GM10266 (cell line): ENCODE results near the gene ABCD1.
A peak's percentile ranks its signal among the peaks of the same experiment; 100 is the strongest.

Experiments
- DNase-seq: peaks from one replicate; pipeline ENCODE4 v3.0.0; 2012; ENCODE audit errors: extremely low spot score
- TF ChIP-seq, protein P1 (sequence below): IDR thresholded peaks from 2 replicates; pipeline ENCODE4 v1.5.1; 2012; ENCODE audit warnings: mild to moderate bottlenecking, low read depth; ENCODE audit not compliant: control insufficient read depth, insufficient read depth; ENCODE audit errors: missing control alignments

Gene ABCD1

DNA sequence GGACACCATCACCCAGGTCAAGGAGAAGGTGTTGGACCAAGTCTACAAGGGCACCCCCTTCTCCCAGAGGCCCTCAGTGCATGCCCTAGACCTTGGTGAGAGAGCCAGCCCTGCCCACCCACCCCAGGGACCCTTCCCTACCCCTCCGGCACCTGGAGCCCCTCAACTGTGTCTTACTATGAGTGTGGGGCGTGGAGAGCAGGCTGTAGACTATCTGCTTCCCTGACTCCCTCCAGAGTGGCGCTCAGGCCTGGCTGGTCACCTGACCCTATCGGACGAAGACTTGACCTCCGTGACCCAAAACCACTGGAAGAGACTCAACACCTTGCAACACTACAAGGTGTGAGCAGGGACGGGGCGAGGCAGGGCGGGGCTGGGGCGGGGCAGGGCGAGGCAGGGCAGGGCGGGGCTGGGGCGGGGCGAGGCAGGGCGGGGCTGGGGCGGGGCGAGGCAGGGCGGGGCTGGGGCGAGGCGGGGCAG, 51.5 kb downstream of the ABCD1 start:
- peak; percentile 16 for DNase-seq

DNA sequence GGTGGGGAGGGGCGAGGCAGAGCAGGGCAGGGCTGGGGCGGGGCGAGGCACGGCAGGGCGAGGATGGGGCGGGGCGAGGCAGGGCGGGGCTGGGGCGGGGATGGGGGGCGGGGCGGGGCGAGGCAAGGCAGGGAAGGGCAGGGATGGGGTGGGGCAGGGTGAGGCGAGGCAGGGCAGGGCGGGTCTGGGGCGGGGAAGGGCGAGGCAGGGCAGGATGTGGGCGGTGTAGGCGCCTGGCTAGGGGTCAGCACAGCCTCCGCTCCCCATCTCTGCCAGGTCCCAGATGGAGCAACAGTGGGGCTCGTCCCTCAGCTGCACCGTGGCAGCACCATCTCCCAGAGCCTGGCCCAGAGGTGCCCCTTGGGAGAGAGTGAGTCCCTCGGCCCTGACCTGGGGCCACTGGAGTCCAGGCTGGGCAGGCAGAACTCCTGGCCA, 52.0 kb downstream of the ABCD1 start:
- TF ChIP-seq, protein P1, sequence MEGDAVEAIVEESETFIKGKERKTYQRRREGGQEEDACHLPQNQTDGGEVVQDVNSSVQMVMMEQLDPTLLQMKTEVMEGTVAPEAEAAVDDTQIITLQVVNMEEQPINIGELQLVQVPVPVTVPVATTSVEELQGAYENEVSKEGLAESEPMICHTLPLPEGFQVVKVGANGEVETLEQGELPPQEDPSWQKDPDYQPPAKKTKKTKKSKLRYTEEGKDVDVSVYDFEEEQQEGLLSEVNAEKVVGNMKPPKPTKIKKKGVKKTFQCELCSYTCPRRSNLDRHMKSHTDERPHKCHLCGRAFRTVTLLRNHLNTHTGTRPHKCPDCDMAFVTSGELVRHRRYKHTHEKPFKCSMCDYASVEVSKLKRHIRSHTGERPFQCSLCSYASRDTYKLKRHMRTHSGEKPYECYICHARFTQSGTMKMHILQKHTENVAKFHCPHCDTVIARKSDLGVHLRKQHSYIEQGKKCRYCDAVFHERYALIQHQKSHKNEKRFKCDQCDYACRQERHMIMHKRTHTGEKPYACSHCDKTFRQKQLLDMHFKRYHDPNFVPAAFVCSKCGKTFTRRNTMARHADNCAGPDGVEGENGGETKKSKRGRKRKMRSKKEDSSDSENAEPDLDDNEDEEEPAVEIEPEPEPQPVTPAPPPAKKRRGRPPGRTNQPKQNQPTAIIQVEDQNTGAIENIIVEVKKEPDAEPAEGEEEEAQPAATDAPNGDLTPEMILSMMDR, result no peak
- DNase-seq, result peak; percentile 50

More for the DNA sequence above, 51.5 kb downstream of the ABCD1 start:
- TF ChIP-seq, protein P1, result no peak

DNA sequence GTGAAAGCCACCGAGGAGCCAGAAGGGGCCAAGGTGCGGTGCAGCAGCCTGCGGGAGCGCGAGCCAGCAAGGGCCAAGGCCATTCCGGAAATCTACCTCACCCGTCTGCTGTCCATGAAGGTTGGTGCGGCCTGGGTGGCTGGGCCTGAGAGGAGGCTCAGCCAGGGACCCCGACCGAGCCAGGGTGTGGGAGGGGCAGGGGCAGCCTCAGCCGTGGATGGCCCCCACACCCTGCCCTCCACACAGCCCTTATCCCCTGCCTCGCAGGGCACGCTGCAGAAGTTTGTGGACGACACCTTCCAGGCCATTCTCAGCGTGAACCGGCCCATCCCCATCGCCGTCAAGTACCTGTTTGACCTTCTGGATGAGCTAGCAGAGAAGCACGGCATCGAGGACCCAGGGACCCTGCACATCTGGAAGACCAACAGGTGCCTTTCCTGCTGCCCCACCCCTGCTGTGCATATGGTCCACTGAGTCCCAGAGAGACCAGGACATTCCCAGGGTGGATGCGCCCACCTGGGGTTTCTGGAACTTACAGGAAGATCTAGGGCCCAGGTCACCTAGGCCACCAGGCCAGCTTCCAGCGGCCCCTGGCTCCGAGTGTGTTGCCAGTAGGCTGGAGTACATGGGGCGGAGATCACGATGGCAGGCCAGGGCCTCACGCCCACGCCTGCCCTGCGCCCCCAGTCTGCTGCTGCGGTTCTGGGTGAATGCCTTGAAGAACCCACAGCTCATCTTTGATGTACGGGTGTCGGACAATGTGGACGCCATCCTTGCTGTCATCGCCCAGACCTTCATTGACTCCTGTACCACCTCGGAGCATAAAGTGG, 52.8 kb downstream of the ABCD1 start:
- DNase-seq, result no peak
- TF ChIP-seq, protein P1, result no peak

DNA sequence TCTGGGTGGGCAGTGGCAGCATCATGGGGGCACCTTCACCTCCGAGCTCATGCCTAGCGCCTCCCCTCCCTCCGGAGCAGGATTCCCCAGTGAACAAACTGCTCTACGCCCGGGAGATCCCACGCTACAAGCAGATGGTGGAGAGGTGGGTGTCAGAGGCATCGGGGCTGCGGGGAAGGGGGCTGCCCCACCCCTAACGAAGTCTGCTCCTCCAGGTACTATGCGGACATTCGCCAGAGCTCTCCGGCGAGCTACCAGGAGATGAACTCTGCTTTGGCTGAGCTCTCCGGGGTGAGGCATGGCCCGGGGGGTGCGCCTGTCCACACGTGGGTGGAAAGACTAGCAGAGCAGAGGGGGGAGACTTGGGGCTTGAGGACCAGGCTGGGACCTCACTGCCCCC, 53.5 kb downstream of the ABCD1 start:
- DNase-seq, result no peak
- TF ChIP-seq, protein P1, result no peak

DNA sequence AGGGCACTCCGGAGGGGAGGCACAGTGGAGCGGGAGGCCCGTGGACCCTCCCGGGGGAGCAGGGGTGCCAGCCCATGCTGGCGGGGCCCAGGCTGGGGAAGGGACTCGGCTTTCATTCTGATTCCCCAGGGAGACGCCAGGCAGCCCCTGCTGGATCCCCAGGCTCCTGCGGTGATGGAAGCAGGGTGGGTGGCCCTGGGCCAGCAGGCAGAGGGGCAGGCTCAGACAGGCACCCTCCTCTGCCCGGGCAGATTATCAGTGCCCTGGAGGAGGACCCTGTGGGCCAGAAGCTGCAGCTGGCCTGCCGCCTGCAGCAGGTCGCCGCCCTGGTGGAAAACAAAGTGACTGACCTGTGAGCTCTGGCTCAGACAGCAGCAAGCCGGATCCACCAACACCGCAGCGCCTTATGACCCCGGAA, 54.0 kb downstream of the ABCD1 start:
- no peak for DNase-seq
- TF ChIP-seq, protein P1, result no peak

DNA sequence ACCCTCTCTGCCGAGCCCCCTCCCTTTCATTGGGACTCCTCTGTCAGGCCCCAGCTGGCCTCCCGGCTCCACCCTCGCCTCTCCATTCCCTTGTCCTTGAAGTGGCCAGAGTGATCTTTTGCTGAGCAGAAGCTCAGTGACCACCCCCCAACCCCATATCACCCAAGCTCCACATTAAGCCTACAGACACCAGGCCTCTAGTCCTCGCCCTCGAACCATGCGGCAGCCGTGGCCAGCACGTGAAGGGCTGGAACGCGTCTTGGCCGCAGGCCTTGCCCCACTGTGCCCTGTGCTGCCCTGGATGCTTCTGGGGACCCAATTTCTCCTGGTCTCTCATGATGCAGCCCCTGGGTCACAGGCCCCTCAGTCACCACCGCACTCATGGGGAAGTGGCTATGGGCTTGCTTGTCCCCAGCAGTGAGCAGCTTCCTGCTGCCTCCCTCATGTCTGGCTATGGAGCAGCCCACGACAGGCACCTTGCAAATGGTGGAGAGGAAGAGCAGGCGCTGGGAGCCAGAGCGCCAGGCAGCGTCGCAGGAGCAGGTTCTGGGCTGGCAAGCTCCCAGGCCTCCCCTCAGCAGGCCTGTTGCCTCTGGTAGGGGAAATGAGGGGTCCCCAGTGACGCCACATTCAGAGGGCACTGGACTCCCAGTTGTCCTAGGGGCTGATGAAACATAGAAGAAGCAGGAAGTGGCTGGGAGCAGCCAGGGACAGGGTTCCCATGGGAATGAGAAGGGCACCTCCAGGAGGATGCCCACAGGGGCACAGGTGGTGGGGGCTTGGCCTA, 55.4 kb downstream of the ABCD1 start:
- TF ChIP-seq, protein P1, result no peak
- DNase-seq, result no peak
